Measurements from ENCODE around the gene SNX33.

- TF ChIP-seq CTCF (IDR thresholded peaks at IDR 0.05) (no peak), POLR2A (IDR thresholded peaks at IDR 0.05) (no peak)
These were observed 32.5 kb downstream of the SNX33 start for GRCh38 chr15:75680007-75680789.

Data from adrenal gland (tissue), 5 donors.